Measurements from ENCODE around the gene ALK.

DNA sequence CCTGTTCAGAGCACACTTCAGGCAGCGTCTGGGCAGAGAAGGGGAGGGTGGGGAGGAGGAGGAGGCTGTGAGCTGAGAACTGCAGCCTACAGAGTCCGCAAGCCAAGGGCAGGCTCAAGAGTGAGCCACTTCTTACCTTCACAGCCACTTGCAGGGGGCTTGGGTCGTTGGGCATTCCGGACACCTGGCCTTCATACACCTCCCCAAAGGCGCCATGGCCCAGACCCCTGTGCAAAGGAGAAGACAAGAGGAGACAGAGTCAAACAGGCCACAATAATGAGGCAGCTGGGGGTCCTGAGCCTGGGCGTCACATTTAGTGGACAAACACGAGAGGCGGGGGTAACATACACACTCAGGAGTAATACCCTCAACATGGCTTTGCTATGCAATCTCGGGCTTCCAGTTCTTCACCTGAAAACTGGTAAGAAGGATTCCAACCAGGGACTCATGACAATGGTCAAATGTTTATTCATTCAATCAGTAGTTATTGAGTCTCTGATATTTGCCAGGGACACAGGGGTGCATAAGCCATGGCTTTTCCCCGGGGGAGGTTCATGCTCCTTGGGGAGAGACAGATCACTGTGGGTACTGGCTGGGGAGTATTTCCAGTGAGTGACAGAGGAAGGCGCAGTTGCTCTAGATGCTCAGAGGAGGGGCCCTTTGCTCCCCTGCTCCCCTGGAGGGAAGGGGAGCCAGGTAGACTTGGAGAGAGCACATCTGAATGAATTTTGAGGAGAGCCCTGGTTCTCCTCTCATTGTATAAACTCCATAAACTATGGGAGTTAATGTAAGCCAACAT lies 698.8 kb downstream of the ALK start:
- TF ChIP-seq, protein P1, sequence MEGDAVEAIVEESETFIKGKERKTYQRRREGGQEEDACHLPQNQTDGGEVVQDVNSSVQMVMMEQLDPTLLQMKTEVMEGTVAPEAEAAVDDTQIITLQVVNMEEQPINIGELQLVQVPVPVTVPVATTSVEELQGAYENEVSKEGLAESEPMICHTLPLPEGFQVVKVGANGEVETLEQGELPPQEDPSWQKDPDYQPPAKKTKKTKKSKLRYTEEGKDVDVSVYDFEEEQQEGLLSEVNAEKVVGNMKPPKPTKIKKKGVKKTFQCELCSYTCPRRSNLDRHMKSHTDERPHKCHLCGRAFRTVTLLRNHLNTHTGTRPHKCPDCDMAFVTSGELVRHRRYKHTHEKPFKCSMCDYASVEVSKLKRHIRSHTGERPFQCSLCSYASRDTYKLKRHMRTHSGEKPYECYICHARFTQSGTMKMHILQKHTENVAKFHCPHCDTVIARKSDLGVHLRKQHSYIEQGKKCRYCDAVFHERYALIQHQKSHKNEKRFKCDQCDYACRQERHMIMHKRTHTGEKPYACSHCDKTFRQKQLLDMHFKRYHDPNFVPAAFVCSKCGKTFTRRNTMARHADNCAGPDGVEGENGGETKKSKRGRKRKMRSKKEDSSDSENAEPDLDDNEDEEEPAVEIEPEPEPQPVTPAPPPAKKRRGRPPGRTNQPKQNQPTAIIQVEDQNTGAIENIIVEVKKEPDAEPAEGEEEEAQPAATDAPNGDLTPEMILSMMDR (IDR thresholded peaks at IDR 0.05) = no peak
- no peak for TF ChIP-seq RAD21 (IDR thresholded peaks at IDR 0.05; ENCODE audit: low read length)
